H1 (cell line): ENCODE results near the gene SP1. TPM values are rescaled to one million over a fixed set of nuclear protein-coding genes. Genes with fewer than 3 reads are reported as not detected.
"Not testable (repeated sequence)": the region's sequence is repeated elsewhere in the genome, so short reads cannot be mapped to it uniquely, and the experiment has no call there.

Experiments
- CTCF ChIA-PET: fragments of 300-600 bp; sonication (Branson Sonifier 250); formaldehyde crosslinking; loops from one replicate; lab custom pipeline; 2021; ENCODE audit not compliant: partially characterized antibody; lab: Charles Lee
- POLR2A ChIA-PET: fragments of 300-600 bp; sonication (Branson Sonifier 250); formaldehyde crosslinking; loops from one replicate; lab custom pipeline; 2021; ENCODE audit warnings: inconsistent platforms; ENCODE audit not compliant: partially characterized antibody; lab: Charles Lee
- DNase-seq, 2 experiments: peaks; one replicate each; pipeline versions ENCODE4 v3.0.0 to v3.0.0-alpha.2; 2010 to 2022; ENCODE audit warnings: low spot score in 2 of 2, low read depth in 1 of 2, mixed read lengths in 1 of 2
- FAIRE-seq: peaks from 2 replicates; lab custom pipeline; 2011; peaks lifted over from hg19 to GRCh38; lab: Jason Lieb, UNC
- H2AFZ ChIP-seq: 2 replicates; pipeline ENCODE4 v1.8.1; 2012; ENCODE audit warnings: low read length, inconsistent platforms
- H2AK5ac ChIP-seq: 2 replicates; pipeline ENCODE4 v1.6.1; 2013; ENCODE audit warnings: low read depth, low read length
- H2BK120ac ChIP-seq: replicated peaks from 2 replicates; pipeline ENCODE3; 2013; ENCODE audit warnings: low read depth, low read length, inconsistent platforms
- H2BK12ac ChIP-seq: 2 replicates; pipeline ENCODE4 v1.6.1; 2013; ENCODE audit warnings: low read depth, low read length
- H2BK15ac ChIP-seq: 2 replicates; pipeline ENCODE4 v1.6.1; 2013; ENCODE audit warnings: low read length
- H2BK20ac ChIP-seq: 2 replicates; pipeline ENCODE4 v1.6.1; 2013; ENCODE audit warnings: low read length
- H2BK5ac ChIP-seq: 2 replicates; pipeline ENCODE4 v1.6.1; 2013; ENCODE audit warnings: low read depth, low read length
- H3K14ac ChIP-seq: 2 replicates; pipeline ENCODE4 v1.6.1; 2013; ENCODE audit warnings: inconsistent platforms; ENCODE audit not compliant: insufficient read length
- H3K18ac ChIP-seq: 2 replicates; pipeline ENCODE4 v1.6.1; 2013; ENCODE audit warnings: low read length; ENCODE audit errors: extremely low read depth
- H3K23ac ChIP-seq: 2 replicates; pipeline ENCODE4 v1.6.1; 2013; ENCODE audit warnings: inconsistent platforms; ENCODE audit not compliant: insufficient read length
- H3K23me2 ChIP-seq: 2 replicates; pipeline ENCODE4 v1.6.1; 2013; ENCODE audit warnings: low read depth, low read length
- H3K27ac ChIP-seq: 2 replicates; pipeline ENCODE4 v1.6.1; 2011; ENCODE audit warnings: low read depth, low read length, inconsistent platforms
- H3K27me3 ChIP-seq, 4 experiments: replicated peaks in 1 of 4; 1 replicate in 1 of 4; 2 replicates in 3 of 4; pipeline versions ENCODE4 v1.6.1 to v1.8.1; 2011 to 2013; ENCODE audit warnings: low read length in 3 of 4, mild to moderate bottlenecking in 3 of 4, inconsistent platforms in 2 of 4, mixed read lengths in 2 of 4, moderate library complexity in 1 of 4; ENCODE audit not compliant: control insufficient read depth in 3 of 4, insufficient read depth in 3 of 4; ENCODE audit errors: extremely low read depth in 1 of 4
- H3K36me3 ChIP-seq, 4 experiments: 2 replicates each; pipeline versions ENCODE4 v1.6.1 to v1.8.1; 2011 to 2013; ENCODE audit warnings: mild to moderate bottlenecking in 4 of 4, low read length in 3 of 4, moderate library complexity in 2 of 4, control low read depth in 1 of 4, inconsistent platforms in 1 of 4; ENCODE audit not compliant: insufficient read depth in 4 of 4, control insufficient read depth in 2 of 4
- H3K4ac ChIP-seq: replicated peaks from 2 replicates; pipeline ENCODE3; 2013; ENCODE audit warnings: low read length, low read depth, mixed read lengths, inconsistent platforms; ENCODE audit not compliant: insufficient read length
- H3K4me1 ChIP-seq, 4 experiments: replicated peaks in 1 of 4; 1 replicate in 1 of 4; 2 replicates in 3 of 4; pipeline versions ENCODE4 v1.6.1 to v1.8.1; 2011 to 2013; ENCODE audit warnings: low read length in 3 of 4, inconsistent platforms in 2 of 4, mixed read lengths in 1 of 4; ENCODE audit not compliant: insufficient read depth in 4 of 4, control insufficient read depth in 3 of 4
- H3K4me2 ChIP-seq, 2 experiments: 2 replicates each; pipeline versions ENCODE4 v1.6.1 to v1.8.1; 2011 to 2013; ENCODE audit warnings: low read depth in 2 of 2, low read length in 2 of 2, control low read depth in 1 of 2, inconsistent platforms in 1 of 2, mild to moderate bottlenecking in 1 of 2; ENCODE audit not compliant: insufficient read depth in 1 of 2
- H3K4me3 ChIP-seq, 4 experiments: fragments of 200-600, 300-600 bp in 1 of 4; sonication (generic), shearing (Covaris generic), sonication (Bioruptor Twin) in 1 of 4; 2 replicates each; pipeline versions ENCODE4 v1.5.1 to v1.8.1; 2011 to 2016; ENCODE audit warnings: low read length in 4 of 4, low read depth in 3 of 4, control low read depth in 2 of 4, inconsistent platforms in 2 of 4, mild to moderate bottlenecking in 2 of 4, mixed read lengths in 1 of 4, moderate library complexity in 1 of 4; ENCODE audit not compliant: insufficient read depth in 2 of 4; ENCODE audit errors: extremely low read depth in 1 of 4
- H3K56ac ChIP-seq: replicated peaks from 2 replicates; pipeline ENCODE3; 2013; ENCODE audit warnings: low read depth, mild to moderate bottlenecking, mixed read lengths, low read length, inconsistent platforms; ENCODE audit not compliant: insufficient read length
- H3K79me1 ChIP-seq: 2 replicates; pipeline ENCODE4 v1.6.1; 2013; ENCODE audit warnings: low read depth, low read length, control low read depth
- H3K79me2 ChIP-seq, 2 experiments: 2 replicates each; pipeline versions ENCODE4 v1.6.1 to v1.8.1; 2012 to 2013; ENCODE audit warnings: low read length in 2 of 2, mild to moderate bottlenecking in 2 of 2, inconsistent platforms in 1 of 2; ENCODE audit not compliant: insufficient read depth in 2 of 2, control insufficient read depth in 1 of 2
- H3K9ac ChIP-seq, 4 experiments: replicated peaks in 1 of 4; 1 replicate in 1 of 4; 2 replicates in 3 of 4; pipeline versions ENCODE4 v1.6.1 to v1.8.1; 2011 to 2013; ENCODE audit warnings: low read depth in 3 of 4, low read length in 3 of 4, control low read depth in 2 of 4, mild to moderate bottlenecking in 2 of 4, moderate library complexity in 2 of 4, inconsistent platforms in 1 of 4; ENCODE audit errors: extremely low read depth in 1 of 4
- H3K9me3 ChIP-seq, 2 experiments: 2 replicates each; pipeline versions ENCODE4 v1.6.1 to v1.8.1; 2012 to 2013; ENCODE audit warnings: mild to moderate bottlenecking in 2 of 2, moderate library complexity in 2 of 2, control low read depth in 1 of 2, inconsistent platforms in 1 of 2, low read depth in 1 of 2, low read length in 1 of 2, mixed read lengths in 1 of 2; ENCODE audit not compliant: insufficient read depth in 2 of 2
- H4K20me1 ChIP-seq, 2 experiments: replicated peaks in 1 of 2; 2 replicates each; pipeline versions ENCODE3 to v1.8.1; 2011 to 2013; ENCODE audit warnings: inconsistent platforms in 2 of 2, low read length in 2 of 2, mild to moderate bottlenecking in 1 of 2; ENCODE audit not compliant: insufficient read depth in 2 of 2, control insufficient read depth in 1 of 2
- H4K5ac ChIP-seq: 2 replicates; pipeline ENCODE4 v1.6.1; 2013; ENCODE audit warnings: low read length, low read depth, mixed read lengths, inconsistent platforms; ENCODE audit not compliant: insufficient read length
- H4K8ac ChIP-seq: 2 replicates; pipeline ENCODE4 v1.8.0; 2013; ENCODE audit warnings: mild to moderate bottlenecking, moderate library complexity, low read length, inconsistent platforms; ENCODE audit not compliant: insufficient read depth; ENCODE audit errors: extremely low read depth
- H4K91ac ChIP-seq: replicated peaks from 2 replicates; pipeline ENCODE3; 2013; ENCODE audit warnings: low read length, mixed read lengths, inconsistent platforms; ENCODE audit not compliant: insufficient read length
- POLR2A ChIP-seq, 2 experiments: IDR thresholded peaks; 1 replicate in 1 of 2; 2 replicates in 1 of 2; pipeline ENCODE4 v1.6.1; 2011; ENCODE audit warnings: low read depth in 2 of 2, low read length in 2 of 2, mild to moderate bottlenecking in 2 of 2; ENCODE audit errors: control extremely low read depth in 1 of 2
- WGBS, 2 experiments: shearing (Covaris generic) in 1 of 2; methylation state at CpG; one replicate each; pipeline versions ENCODE4 v1.1.6 to v1.1.7; 2013 to 2015; ENCODE audit warnings: low lambda C conversion rate in 2 of 2, mixed read lengths in 2 of 2, inconsistent platforms in 1 of 2, low coverage in 1 of 2, missing lambda C conversion rate in 1 of 2; ENCODE audit not compliant: insufficient replicate concordance in 2 of 2, insufficient coverage in 1 of 2, insufficient read length in 1 of 2; ENCODE audit errors: extremely low coverage in 1 of 2, missing lambda C conversion rate in 1 of 2; 5-methylcytosine and 5-hydroxymethylcytosine counted together
- polyA plus RNA-seq, 7 experiments: library from polyadenylated mRNA; depleted of rRNA in 3 of 7; stranded (reverse) in 5 of 7; unstranded in 2 of 7; fragments of >200 nt in 5 of 7; fragments of 200-250 nt in 2 of 7; gene quantifications; 1 replicate in 5 of 7; 2 replicates in 1 of 7; 4 replicates in 1 of 7; pipeline versions ENCODE4 v1.2.1 to v1.2.3, GENCODE V29; 2011 to 2013; ENCODE audit warnings: missing spikeins in 2 of 7, mixed read lengths in 2 of 7
- total RNA-seq: library from RNA; stranded (reverse); fragmentation: NEBNext Ultra II Directional; extraction: Animal tissue kit (Norgen Biotek cat#: 25700); gene quantifications from 2 replicates; pipeline ENCODE4 v1.2.1, GENCODE V29; 2021

The SP1 gene
- total and polyA plus RNA-seq, 2 of the 8 experiments (the other 6 are each of a cell fraction or from before 2014, with no cell fraction given), result 50.7 to 75.2 TPM

- Histone ChIP-seq H3K27ac (no peak overlapping the region), H3K9ac (no peak overlapping the region), H4K91ac (no peak overlapping the region), H2AFZ (no peak overlapping the region), H3K36me3 (no peaks in the 10 kb centered on the region), H3K18ac (no peak overlapping the region), H2BK15ac (0 out of 2 replicates have a peak overlapping the region, but pooled peaks have one; percentile 81), H3K79me1 (no peaks in the 10 kb centered on the region), H3K27me3 (peaks cover 13 to 34% (median 31%) of the 10 kb centered on the region in 4 experiments), H4K5ac (no peak overlapping the region), H3K23ac (no peak overlapping the region), H4K20me1 (peaks cover 0 to 2% of the 10 kb centered on the region in 2 experiments), H2BK20ac (no peak overlapping the region), H2BK12ac (no peak overlapping the region), H3K56ac (no peak overlapping the region), H3K9me3 (no peaks in the 10 kb centered on the region), H3K23me2 (peaks cover 4% of the 10 kb centered on the region; the same call in 1 of the 2 replicates), H3K79me2 (no peaks in the 10 kb centered on the region), H3K4ac (no peak overlapping the region), H3K4me3 (no peak overlapping the region), H3K4me2 (no peak overlapping the region), H2BK120ac (no peak overlapping the region), H4K8ac (no peak overlapping the region), H2BK5ac (no peak overlapping the region), H3K4me1 (peaks cover 0 to 11% (median 7%) of the 10 kb centered on the region in 4 experiments; a peak in 5 of 7 replicates), H3K14ac (no peak overlapping the region), H2AK5ac (peak overlapping the region; percentile 75; the same call in 1 of the 2 replicates)
- WGBS, 2 experiments, result 78% methylated on average over 5 of the region's 5 CpGs; no CpG with 5 or more reads in 1 of the 2 experiments
- ChIA-PET POLR2A (interaction anchor here (0.6 to 2.5 kb wide), 5 partner anchors 10 to 150 kb away, joined by 3 to 8 read pairs (median 3); partner anchors contain the start of gene AAAS), CTCF (interaction anchor here (0.6 to 21.2 kb wide), 5 partner anchors 9 to 1304 kb away, joined by 3 to 381 read pairs (median 3); partner anchors contain the start of gene AAAS)
- DNase-seq, result no peak
- TF ChIP-seq POLR2A (IDR thresholded peaks at IDR 0.05; ENCODE audit: control extremely low read depth in 1 of 2, low read depth in 2 of 2, low read length in 2 of 2), result no peak
- FAIRE-seq, result no peak
Measured at GRCh38 chr12:53330671-53331070, 49.3 kb upstream of the SP1 start.

DNA sequence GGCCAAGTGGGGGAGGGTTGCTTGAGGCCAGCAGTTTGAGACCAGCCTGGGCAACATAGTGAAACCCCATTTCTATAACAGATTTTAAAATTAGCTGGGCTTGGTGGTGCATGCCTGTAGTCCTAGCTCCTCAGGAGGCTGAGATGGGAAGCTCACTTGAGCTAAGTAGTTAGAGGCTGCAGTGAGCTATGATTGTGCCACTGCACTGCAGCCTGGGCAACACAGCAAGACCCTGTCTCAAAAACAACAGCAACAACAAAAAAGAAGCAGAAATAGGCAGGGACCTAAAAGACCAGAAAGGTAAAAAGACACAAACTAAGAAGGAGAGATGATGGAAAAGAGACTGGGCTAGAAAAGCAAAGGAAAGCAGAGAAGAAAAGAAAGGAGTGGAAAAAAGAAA is 47.6 kb upstream of the SP1 start:
- H2AFZ ChIP-seq, H3K4me2 ChIP-seq, H3K4me3 ChIP-seq, DNase-seq, H3K79me2 ChIP-seq, H2BK5ac ChIP-seq, H3K14ac ChIP-seq, H2BK20ac ChIP-seq, H2BK12ac ChIP-seq, H2BK15ac ChIP-seq, H3K9ac ChIP-seq, H4K91ac ChIP-seq, H3K27ac ChIP-seq, H4K5ac ChIP-seq, H2AK5ac ChIP-seq, H4K8ac ChIP-seq, H3K23me2 ChIP-seq, H3K18ac ChIP-seq, H3K23ac ChIP-seq, FAIRE-seq, H3K79me1 ChIP-seq, H4K20me1 ChIP-seq, H3K36me3 ChIP-seq, H2BK120ac ChIP-seq, H3K4ac ChIP-seq, H3K9me3 ChIP-seq, H3K56ac ChIP-seq: not testable (repeated sequence)
- Histone ChIP-seq H3K4me1 (peaks cover 0 to 14% (median 5%) of the 10 kb centered on the region in 4 experiments; a peak in 5 of 7 replicates), H3K27me3 (peaks cover 3 to 24% (median 20%) of the 10 kb centered on the region in 4 experiments)
- ChIA-PET CTCF (interaction anchor here (0.7 to 21.2 kb wide), 3 partner anchors 11 to 20 kb away, joined by 3 to 381 read pairs (median 16); partner anchors contain the start of gene AAAS), POLR2A (interaction anchor here (1.1 to 2.5 kb wide), 2 partner anchors 11 to 13 kb away, joined by 3 to 8 read pairs; partner anchors contain the start of gene AAAS)
